Tibial artery (tissue), 4 donors: ENCODE results near the gene AGFG2.

Experiments
- DNase-seq, 2 donors: peaks; one replicate each; pipeline ENCODE4 v3.0.0-alpha.2; 2019
- H3K27ac ChIP-seq, 2 donors: fragments of 200-600 bp; sonication (generic) in 1 of 2; 1 replicate in 1 of 2; 2 replicates in 1 of 2; pipeline ENCODE4 v1.5.1; 2018 to 2019; ENCODE audit warnings: mild to moderate bottlenecking in 1 of 2
- H3K27me3 ChIP-seq, 2 donors: fragments of 200-600 bp; sonication (generic) in 1 of 2; one replicate each; pipeline versions ENCODE4 v1.5.1 to v1.6.0; 2016 to 2019
- H3K36me3 ChIP-seq, 3 donors: fragments of 200-600 bp; sonication (generic) in 2 of 3; one replicate each; pipeline ENCODE4 v1.5.1; 2016 to 2019; ENCODE audit warnings: mild to moderate bottlenecking in 2 of 3
- H3K4me1 ChIP-seq, 4 donors: fragments of 200-600 bp; sonication (generic) in 2 of 4; 1 replicate in 3 of 4; 2 replicates in 1 of 4; pipeline ENCODE4 v1.5.1; 2016 to 2019
- H3K4me3 ChIP-seq, 2 donors: fragments of 200-600 bp; sonication (generic) in 1 of 2; 1 replicate in 1 of 2; 2 replicates in 1 of 2; pipeline ENCODE4 v1.5.1; 2018 to 2019; ENCODE audit warnings: mild to moderate bottlenecking in 2 of 2
- H3K9me3 ChIP-seq, 3 donors: fragments of 200-600 bp; sonication (generic) in 1 of 3; one replicate each; pipeline ENCODE4 v1.5.1; 2016 to 2019
- CTCF ChIP-seq, 2 experiments: fragments of 200-600 bp in 1 of 2; fragments of 450-650 bp in 1 of 2; IDR thresholded peaks; one replicate each; pipeline ENCODE4 v1.5.1; 2017 to 2019; ENCODE audit warnings: antibody characterized with exemption in 2 of 2, mild to moderate bottlenecking in 1 of 2, moderate library complexity in 1 of 2
- intact Hi-C: fragments of 100-400 bp; cut with DNase I; formaldehyde crosslinking; loops from one replicate; pipeline ENCODE4 v1.15.0; 2023; ENCODE audit warnings: low total_unique reads

The AGFG2 gene

GRCh38 chr7:100572281-100572948 lies 33.4 kb downstream of the AGFG2 start:
- DNase-seq, result peak in 1 of 2 donors; percentile 63
- H3K27ac ChIP-seq, result no peak overlapping the region
- no peaks in the 10 kb centered on the region for H3K27me3 ChIP-seq
- peaks cover 31 to 52% (median 36%) of the 10 kb centered on the region in 3 donors for H3K36me3 ChIP-seq
- H3K9me3 ChIP-seq, result no peaks in the 10 kb centered on the region
- intact Hi-C loops, result no loop called here
- H3K4me3 ChIP-seq, result no peak overlapping the region
- peaks cover 0 to 21% (median 15%) of the 10 kb centered on the region in 4 donors for H3K4me1 ChIP-seq
- no peak for TF ChIP-seq CTCF (IDR thresholded peaks at IDR 0.05)

- peak in 1 of 2 donors; percentile 60 for DNase-seq
- Histone ChIP-seq H3K27me3 (no peaks in the 10 kb centered on the region), H3K27ac (no peak overlapping the region), H3K36me3 (peaks cover 38 to 59% (median 43%) of the 10 kb centered on the region in 3 donors), H3K9me3 (no peaks in the 10 kb centered on the region), H3K4me3 (no peak overlapping the region), H3K4me1 (peaks cover 0 to 20% (median 14%) of the 10 kb centered on the region in 4 donors)
- TF ChIP-seq CTCF (IDR thresholded peaks at IDR 0.05), result no peak
- intact Hi-C loops, result no loop called here
These were observed 34.1 kb downstream of the AGFG2 start for GRCh38 chr7:100572949-100573675.

GRCh38 chr7:100573691-100574361 lies 34.8 kb downstream of the AGFG2 start, which contains the start of gene SAP25:
Gene SAP25 (minus strand): TSS chr7:100573900. CDS start chr7:100573742, 158 bp downstream.
- Histone ChIP-seq H3K9me3 (no peaks in the 10 kb centered on the region), H3K27ac (no peak within 1 kb of the TSS), H3K36me3 (peaks cover 45 to 66% (median 50%) of the 10 kb centered on the region in 3 donors), H3K4me1 (peaks cover 0 to 20% (median 14%) of the 10 kb centered on the region in 4 donors), H3K27me3 (no peaks in the 10 kb centered on the region), H3K4me3 (no peak within 1 kb of the TSS)
- intact Hi-C loops, result no loop called here
- no peak for TF ChIP-seq CTCF (IDR thresholded peaks at IDR 0.05)
- DNase-seq, result no peak

- Histone ChIP-seq H3K4me1 (peaks cover 0 to 17% (median 11%) of the 10 kb centered on the region in 4 donors), H3K36me3 (peaks cover 53 to 73% (median 57%) of the 10 kb centered on the region in 3 donors), H3K9me3 (no peaks in the 10 kb centered on the region), H3K4me3 (no peak overlapping the region), H3K27me3 (no peaks in the 10 kb centered on the region), H3K27ac (no peak overlapping the region)
- intact Hi-C loops, result no loop called here
- TF ChIP-seq CTCF (IDR thresholded peaks at IDR 0.05), result no peak
- no peak for DNase-seq
These were observed 35.6 kb downstream of the AGFG2 start for GRCh38 chr7:100574362-100575205.

- H3K36me3 ChIP-seq, result peaks cover 59 to 80% (median 64%) of the 10 kb centered on the region in 3 donors
- H3K9me3 ChIP-seq, result no peaks in the 10 kb centered on the region
- no peak overlapping the region for H3K4me3 ChIP-seq
- no peaks in the 10 kb centered on the region for H3K27me3 ChIP-seq
- intact Hi-C loops, result no loop called here
- H3K27ac ChIP-seq, result no peak overlapping the region
- H3K4me1 ChIP-seq, result peaks cover 0 to 10% (median 5%) of the 10 kb centered on the region in 4 donors
- no peak for TF ChIP-seq CTCF (IDR thresholded peaks at IDR 0.05)
- no peak for DNase-seq
These were observed 36.2 kb downstream of the AGFG2 start for GRCh38 chr7:100575206-100575631.
